ENCODE results near the gene RAB4B. TPM values are rescaled to one million over a fixed set of nuclear protein-coding genes. Genes with fewer than 3 reads are reported as not detected.
A peak's percentile ranks its signal among the peaks of the same experiment; 100 is the strongest.
"Not testable (repeated sequence)": the region's sequence is repeated elsewhere in the genome, so short reads cannot be mapped to it uniquely, and the experiment has no call there.

RAB4B gene
- total RNA-seq, 5 donors from 2014 or later (not counting 1 experiment from before 2014, with no cell fraction given), result 42.4 to 77.9 (median 63.2) TPM

DNA sequence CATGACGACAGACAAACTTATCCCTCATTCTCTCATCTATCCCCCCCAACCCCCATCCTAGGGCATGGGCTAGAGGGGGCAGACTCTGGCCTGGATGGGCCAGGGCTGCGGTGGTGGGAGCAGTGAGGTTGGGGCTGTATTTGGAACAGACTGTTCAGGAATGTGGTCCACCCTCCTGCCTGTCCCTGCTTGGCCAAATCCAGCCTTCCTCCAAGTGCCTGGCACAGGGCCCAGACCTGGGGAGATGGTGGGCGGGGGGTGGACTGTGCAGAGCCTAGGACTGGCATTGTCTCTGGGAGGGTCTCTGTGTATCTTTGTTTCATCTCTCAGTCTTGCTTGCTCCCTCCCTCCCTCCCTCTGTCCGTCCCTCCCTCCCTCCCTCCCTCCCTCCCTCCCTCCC is 35.1 kb downstream of the RAB4B start:
- Mint-ChIP-seq H3K4me3 (peak overlapping the region in 2 of 3 donors; percentile 17 to 96), H3K27me3 (no peaks in the 10 kb centered on the region), H3K36me3 (no peaks in the 10 kb centered on the region), H3K27ac (peak overlapping the region in 1 of 2 donors; percentile 55), H3K9me3 (no peaks in the 10 kb centered on the region), H3K4me1 (peaks cover 38 to 63% (median 56%) of the 10 kb centered on the region in 3 donors)
- Histone ChIP-seq H3K4me3 (ENCODE audit: control insufficient read depth in 1 of 2, extremely low read depth in 1 of 2, low read length in 1 of 2) (no peak overlapping the region), H3K27ac (ENCODE audit: low read length) (no peak overlapping the region), H3K36me3 (ENCODE audit: control insufficient read depth in 2 of 2, extremely low read depth in 1 of 2, insufficient read depth in 1 of 2, low read length in 1 of 2) (peaks cover 0 to 19% of the 10 kb centered on the region in 2 donors), H3K27me3 (replicated peaks in 1 of 2; ENCODE audit: control insufficient read depth in 2 of 2, extremely low read depth in 1 of 2, insufficient read depth in 2 of 2, low read length in 1 of 2) (peaks cover 0 to 5% of the 10 kb centered on the region in 2 experiments), H3K4me1 (ENCODE audit: control insufficient read depth in 1 of 2, extremely low read depth in 1 of 2, insufficient read depth in 2 of 2, low read length in 2 of 2) (peaks cover 7 to 47% of the 10 kb centered on the region in 2 experiments), H3K9me3 (no peaks in the 10 kb centered on the region)
- DNase-seq, result no peak
- POLR2A ChIA-PET, result no interaction called here
- whole genome bisulfite sequencing (ENCODE audit: insufficient coverage), result no CpG with 5 or more reads among the region's 4 CpGs
- ATAC-seq (replicated peaks in 1 of 4), result no peak
- CTCF ChIA-PET, result no interaction called here

DNA sequence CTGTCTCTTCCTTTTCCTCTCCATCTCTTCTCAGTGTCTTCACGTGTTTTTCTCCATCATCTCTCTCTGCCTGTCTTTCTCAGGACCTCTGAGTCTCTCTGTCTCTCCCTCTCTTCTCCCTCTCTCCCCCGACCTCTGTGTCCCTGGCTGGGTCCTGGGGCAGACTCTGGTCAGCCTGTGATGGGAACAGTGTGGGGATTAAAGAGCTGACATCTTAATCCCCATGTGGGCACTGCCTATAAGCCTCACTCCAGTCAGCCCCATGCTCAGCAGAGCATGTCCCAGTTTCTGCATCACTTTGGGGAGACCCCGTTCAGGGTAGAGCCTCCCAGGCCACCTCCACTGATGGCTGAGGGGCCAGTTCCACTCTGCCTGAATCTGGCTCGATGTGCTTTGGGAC is 37.2 kb downstream of the RAB4B start:
- ATAC-seq (replicated peaks in 1 of 4) (no peak), DNase-seq (no peak)
- no peak overlapping the region for H3K4me3 ChIP-seq (ENCODE audit: control insufficient read depth in 1 of 2, extremely low read depth in 1 of 2, low read length in 1 of 2)
- H3K4me3 Mint-ChIP-seq, result no peak overlapping the region
- H3K9me3 ChIP-seq, result no peaks in the 10 kb centered on the region
- no peaks in the 10 kb centered on the region for H3K36me3 Mint-ChIP-seq
- peaks cover 0 to 5% of the 10 kb centered on the region in 2 experiments for H3K27me3 ChIP-seq (replicated peaks in 1 of 2; ENCODE audit: control insufficient read depth in 2 of 2, extremely low read depth in 1 of 2, insufficient read depth in 2 of 2, low read length in 1 of 2)
- H3K4me1 ChIP-seq (ENCODE audit: control insufficient read depth in 1 of 2, extremely low read depth in 1 of 2, insufficient read depth in 2 of 2, low read length in 2 of 2), result peaks cover 10 to 47% of the 10 kb centered on the region in 2 experiments
- H3K9me3 Mint-ChIP-seq, result no peaks in the 10 kb centered on the region
- H3K36me3 ChIP-seq (ENCODE audit: control insufficient read depth in 2 of 2, extremely low read depth in 1 of 2, insufficient read depth in 1 of 2, low read length in 1 of 2), result no peaks in the 10 kb centered on the region
- WGBS (ENCODE audit: insufficient coverage), result 100% methylated on average over 1 of the region's 4 CpGs
- POLR2A ChIA-PET, result no interaction called here
- H3K4me1 Mint-ChIP-seq, result peaks cover 42 to 63% (median 53%) of the 10 kb centered on the region in 3 donors
- H3K27ac ChIP-seq (ENCODE audit: low read length), result no peak overlapping the region
- H3K27me3 Mint-ChIP-seq, result no peaks in the 10 kb centered on the region
- peak overlapping the region in 1 of 2 donors; percentile 45 for H3K27ac Mint-ChIP-seq
- CTCF ChIA-PET, result no interaction called here

- CTCF ChIA-PET, result interaction anchor here in 1 of 2 donors (0.6 to 2.8 kb wide), 7 partner anchors 12 to 157 kb away, joined by 3 to 11 read pairs (median 5); partner anchors contain the start of genes ACTMAP, EGLN2, RAB4B and SNRPA
- WGBS (ENCODE audit: insufficient coverage), result 27% methylated on average over 17 of the region's 36 CpGs
- H3K9me3 Mint-ChIP-seq; H3K9me3 ChIP-seq; H3K27me3 ChIP-seq (replicated peaks in 1 of 2; ENCODE audit: control insufficient read depth in 2 of 2, extremely low read depth in 1 of 2, insufficient read depth in 2 of 2, low read length in 1 of 2); H3K36me3 ChIP-seq (ENCODE audit: control insufficient read depth in 2 of 2, extremely low read depth in 1 of 2, insufficient read depth in 1 of 2, low read length in 1 of 2); H3K36me3 Mint-ChIP-seq; POLR2A ChIA-PET; H3K27me3 Mint-ChIP-seq: not testable (repeated sequence)
- Mint-ChIP-seq H3K4me1 (peaks cover 25 to 34% (median 33%) of the 10 kb centered on the region in 3 donors), H3K4me3 (peak overlapping the region; percentile 71 to 83 (median 79)), H3K27ac (peak overlapping the region; percentile 50 to 75)
- DNase-seq (peak; percentile 51 to 86 (median 75)), ATAC-seq (replicated peaks in 1 of 4) (peak; percentile 85 to 95 (median 88))
- Histone ChIP-seq H3K27ac (ENCODE audit: low read length) (peak overlapping the region; percentile 66), H3K4me1 (ENCODE audit: control insufficient read depth in 1 of 2, extremely low read depth in 1 of 2, insufficient read depth in 2 of 2, low read length in 2 of 2) (peaks cover 7 to 26% of the 10 kb centered on the region in 2 experiments), H3K4me3 (ENCODE audit: control insufficient read depth in 1 of 2, extremely low read depth in 1 of 2, low read length in 1 of 2) (peak overlapping the region; percentile 29 to 48)
Measured at GRCh38 chr19:40818480-40819399, 40.7 kb downstream of the RAB4B start.

- ChIA-PET CTCF (interaction anchor here in 1 of 2 donors (0.6 to 2.8 kb wide), 9 partner anchors 13 to 158 kb away, joined by 3 to 11 read pairs (median 4); partner anchors contain the start of genes ACTMAP, EGLN2, RAB4B and SNRPA), POLR2A (interaction anchor here in 1 of 2 donors (0.6 kb wide), 1 partner anchor 159 kb away, joined by 4 read pairs; no protein-coding TSS in a partner anchor)
- Histone ChIP-seq H3K27ac (ENCODE audit: low read length) (peak overlapping the region; percentile 25), H3K4me1 (ENCODE audit: control insufficient read depth in 1 of 2, extremely low read depth in 1 of 2, insufficient read depth in 2 of 2, low read length in 2 of 2) (peaks cover 7 to 31% of the 10 kb centered on the region in 2 experiments)
- H3K27me3 ChIP-seq (replicated peaks in 1 of 2; ENCODE audit: control insufficient read depth in 2 of 2, extremely low read depth in 1 of 2, insufficient read depth in 2 of 2, low read length in 1 of 2); H3K36me3 Mint-ChIP-seq; H3K36me3 ChIP-seq (ENCODE audit: control insufficient read depth in 2 of 2, extremely low read depth in 1 of 2, insufficient read depth in 1 of 2, low read length in 1 of 2); H3K9me3 ChIP-seq; H3K27me3 Mint-ChIP-seq; H3K9me3 Mint-ChIP-seq; H3K4me3 ChIP-seq (ENCODE audit: control insufficient read depth in 1 of 2, extremely low read depth in 1 of 2, low read length in 1 of 2): not testable (repeated sequence)
- DNase-seq (peak in 31 of 35 experiments; percentile 34 to 80 (median 64)), ATAC-seq (replicated peaks in 1 of 4) (peak in 3 of 4 experiments; percentile 19 to 48 (median 36))
- peaks cover 25 to 35% (median 32%) of the 10 kb centered on the region in 3 donors for H3K4me1 Mint-ChIP-seq
- peak overlapping the region; percentile 75 to 82 for H3K27ac Mint-ChIP-seq
- peak overlapping the region in 1 of 3 donors; percentile 13 for H3K4me3 Mint-ChIP-seq
- WGBS (ENCODE audit: insufficient coverage), result no CpG with 5 or more reads among the region's 6 CpGs
Measured at GRCh38 chr19:40819479-40820234, 41.6 kb downstream of the RAB4B start.

GRCh38 chr19:40822161-40822560 is 44.1 kb downstream of the RAB4B start:
- H3K36me3 Mint-ChIP-seq, result peaks cover 7% of the 10 kb centered on the region
- H3K27ac Mint-ChIP-seq, result peak overlapping the region in 1 of 2 donors; percentile 43
- peaks cover 43 to 54% (median 46%) of the 10 kb centered on the region in 3 donors for H3K4me1 Mint-ChIP-seq
- Histone ChIP-seq H3K4me1 (ENCODE audit: control insufficient read depth in 1 of 2, extremely low read depth in 1 of 2, insufficient read depth in 2 of 2, low read length in 2 of 2) (peaks cover 10 to 55% of the 10 kb centered on the region in 2 experiments), H3K27ac (ENCODE audit: low read length) (no peak overlapping the region), H3K9me3 (no peaks in the 10 kb centered on the region), H3K36me3 (ENCODE audit: control insufficient read depth in 2 of 2, extremely low read depth in 1 of 2, insufficient read depth in 1 of 2, low read length in 1 of 2) (no peaks in the 10 kb centered on the region), H3K27me3 (replicated peaks in 1 of 2; ENCODE audit: control insufficient read depth in 2 of 2, extremely low read depth in 1 of 2, insufficient read depth in 2 of 2, low read length in 1 of 2) (no peaks in the 10 kb centered on the region), H3K4me3 (ENCODE audit: control insufficient read depth in 1 of 2, extremely low read depth in 1 of 2, low read length in 1 of 2) (no peak overlapping the region)
- no peak for DNase-seq
- CTCF ChIA-PET, result interaction anchor here in 1 of 2 donors (0.6 kb wide), 1 partner anchor 140 kb away, joined by 4 read pairs; no protein-coding TSS in a partner anchor
- no peak overlapping the region for H3K4me3 Mint-ChIP-seq
- H3K27me3 Mint-ChIP-seq, result no peaks in the 10 kb centered on the region
- ATAC-seq (replicated peaks in 1 of 4), result no peak
- POLR2A ChIA-PET, result no interaction called here
- H3K9me3 Mint-ChIP-seq, result no peaks in the 10 kb centered on the region
- WGBS (ENCODE audit: insufficient coverage), result 95% methylated on average over 22 of the region's 22 CpGs

Data from T-cell (primary cell).